ENCODE measurements around the gene SMURF2.
A peak's percentile ranks its signal among the peaks of the same experiment; 100 is the strongest.
"Not testable (repeated sequence)": the region's sequence is repeated elsewhere in the genome, so short reads cannot be mapped to it uniquely, and the experiment has no call there.

SMURF2 gene

DNA sequence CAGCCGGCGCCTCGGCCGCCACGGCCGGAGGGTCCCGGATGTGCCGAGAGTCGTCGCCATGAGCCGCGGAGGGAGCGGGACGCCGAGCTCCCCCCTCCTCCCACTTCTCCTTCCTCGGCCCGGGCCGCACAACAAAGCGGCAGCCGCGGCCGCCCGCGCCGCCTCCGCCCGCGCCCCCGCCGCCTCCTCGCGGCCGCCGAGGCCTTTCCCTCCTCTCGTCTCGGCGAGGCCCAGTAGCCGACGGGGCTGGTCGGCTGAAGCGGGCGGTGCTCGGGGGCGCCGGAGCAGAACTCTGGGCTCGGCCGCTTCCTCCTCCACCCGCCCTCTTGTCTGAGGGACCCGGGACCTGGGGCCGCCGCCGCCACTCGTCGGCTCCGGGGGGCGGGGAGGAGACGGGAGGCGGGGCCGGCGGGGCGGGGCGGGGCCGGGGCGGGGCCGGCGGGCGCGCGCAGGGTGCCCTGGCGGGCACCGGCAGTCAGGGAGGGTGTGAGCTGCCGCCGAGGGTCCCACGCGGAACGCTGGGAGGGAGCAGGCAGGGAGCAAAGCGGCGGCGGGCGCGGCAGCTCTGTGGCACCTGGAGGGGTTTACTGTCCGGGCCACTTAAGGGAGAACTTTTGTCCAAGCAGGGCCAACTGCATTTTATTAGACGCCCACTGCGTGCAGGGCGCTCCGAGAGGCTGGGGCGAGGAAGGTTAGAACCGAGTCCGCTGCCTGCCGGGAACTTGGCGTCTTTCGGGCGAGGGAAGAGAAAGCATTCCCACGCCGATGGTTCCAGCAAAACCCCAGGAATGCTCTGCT, at the start of gene SMURF2:
Gene SMURF2, minus strand, starts transcription at position 332 of the 798 bp plus-strand sequence. CDS start 427 bp downstream, outside the sequence.
- DNase-seq = peak; percentile 89

DNA sequence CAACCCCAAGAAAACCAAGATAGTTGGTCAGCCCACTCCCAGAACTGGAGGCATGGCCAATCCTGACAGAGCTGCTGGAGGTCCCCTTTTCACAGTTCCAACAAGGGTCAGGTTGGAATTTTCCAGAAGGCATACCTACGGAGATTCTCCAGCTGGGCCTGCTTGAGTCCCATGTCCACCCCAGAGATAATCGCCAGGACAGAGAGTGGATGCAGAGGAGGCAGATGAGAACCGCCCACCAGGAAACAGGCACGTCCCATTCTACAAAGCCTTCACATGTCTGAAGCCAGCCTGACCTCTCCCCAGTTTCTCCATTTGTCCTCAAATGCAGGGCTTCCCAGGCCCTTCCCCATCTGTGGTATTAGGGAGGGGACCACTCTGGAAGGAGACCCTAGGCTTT, 47.4 kb upstream of the SMURF2 start:
- DNase-seq = no peak

DNA sequence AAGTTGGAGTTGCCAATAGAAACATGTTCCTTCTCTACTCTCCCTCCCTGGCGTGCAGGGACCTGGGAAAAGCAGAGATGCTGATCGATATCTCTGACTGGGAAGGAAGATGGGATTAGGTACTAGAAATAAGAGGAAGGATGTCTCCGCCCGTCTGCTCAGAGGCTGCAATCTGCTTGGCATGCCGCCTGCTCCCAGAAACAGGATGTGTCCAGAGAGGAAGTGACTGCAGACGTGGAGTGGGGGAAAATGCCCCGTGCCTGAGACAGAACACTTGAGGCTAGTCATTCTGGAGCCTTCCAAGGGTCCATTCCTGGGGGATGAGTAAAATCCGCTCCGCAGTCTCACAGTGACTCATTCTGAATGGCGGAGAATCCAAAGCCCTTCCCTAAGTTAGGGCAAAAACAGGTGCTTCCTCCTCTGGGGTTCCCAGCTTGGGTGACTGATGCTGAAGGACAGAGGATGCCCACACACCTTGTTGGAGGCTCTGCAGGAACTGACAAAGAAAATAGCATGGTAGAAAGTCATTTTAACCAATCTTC, 45.0 kb upstream of the SMURF2 start:
- DNase-seq = no peak

DNA sequence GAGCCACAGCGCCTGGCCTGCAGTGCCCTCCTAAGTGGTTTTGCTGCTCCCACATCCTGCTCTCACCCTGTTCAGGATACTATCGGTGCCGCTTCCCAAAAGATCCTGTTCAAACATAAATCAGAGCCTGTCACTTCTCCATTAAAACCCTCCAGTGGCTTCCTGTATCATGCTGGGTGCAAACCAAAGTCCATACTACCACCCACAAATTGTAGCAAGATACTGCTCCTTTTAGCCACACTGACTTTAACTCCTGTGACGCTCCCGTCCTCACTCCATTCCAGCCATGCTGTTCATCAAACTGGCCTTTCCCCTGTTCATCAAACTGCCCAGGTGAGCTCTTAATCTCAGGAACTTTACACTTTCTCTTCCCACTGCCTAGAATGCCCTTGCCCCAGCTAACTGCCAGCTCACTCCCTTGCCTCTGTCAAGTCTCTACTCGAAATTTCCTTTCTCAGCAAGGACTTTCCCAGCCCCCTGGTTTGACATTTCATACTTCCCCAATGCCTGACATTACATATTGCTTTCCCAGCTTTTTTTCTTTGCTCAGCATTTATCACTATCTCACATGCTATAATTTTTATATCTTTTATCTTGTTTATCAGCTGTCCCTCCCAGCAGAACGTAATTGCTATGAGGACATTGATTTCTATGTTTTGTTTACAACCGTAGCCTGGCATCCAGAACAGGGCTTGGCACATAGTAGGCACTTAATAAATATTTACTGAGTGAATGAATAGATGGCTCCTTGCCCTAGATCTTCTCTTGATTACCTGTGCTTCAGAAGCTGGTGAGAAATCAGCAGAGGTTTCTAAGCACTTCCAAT, 44.3 kb upstream of the SMURF2 start:
- no peak for DNase-seq

DNA sequence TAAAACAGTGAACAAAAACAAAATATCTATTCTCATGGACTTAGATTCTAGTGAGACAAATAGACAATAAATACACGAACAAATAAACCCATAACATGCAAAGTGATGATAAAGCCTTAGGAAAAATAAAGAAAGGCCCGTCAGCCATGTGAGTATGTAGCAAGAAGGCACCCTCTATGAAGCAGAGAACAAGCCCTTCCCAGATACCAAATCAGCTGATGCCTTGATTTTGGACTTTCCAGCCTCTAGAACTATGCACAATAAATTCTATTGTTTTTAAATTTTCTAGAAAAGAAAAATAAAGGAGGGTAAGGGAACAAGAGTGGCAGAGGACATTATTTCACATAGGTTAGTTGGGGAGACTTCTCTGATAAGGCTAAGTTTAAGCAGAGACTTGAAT, 40.7 kb upstream of the SMURF2 start:
- no peak for DNase-seq

DNA sequence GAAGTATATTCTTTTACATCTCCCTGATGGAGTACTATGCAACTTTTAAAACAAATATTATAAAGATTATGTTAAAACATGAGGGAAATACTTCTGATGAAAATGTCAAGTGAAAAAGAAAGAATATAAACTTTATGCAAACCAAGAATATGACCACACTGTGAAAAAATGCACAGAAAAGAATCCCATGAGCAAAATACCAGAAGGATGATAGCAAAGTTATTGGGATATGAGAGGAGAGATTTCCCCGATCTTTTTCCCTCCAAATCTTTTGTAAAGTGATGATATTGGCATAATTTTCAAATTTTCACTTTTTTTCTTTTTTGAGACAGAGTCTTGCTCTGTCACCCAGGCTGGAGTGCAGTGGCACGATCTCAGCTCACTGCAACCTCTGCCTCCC, 36.6 kb upstream of the SMURF2 start:
- no peak for DNase-seq

DNA sequence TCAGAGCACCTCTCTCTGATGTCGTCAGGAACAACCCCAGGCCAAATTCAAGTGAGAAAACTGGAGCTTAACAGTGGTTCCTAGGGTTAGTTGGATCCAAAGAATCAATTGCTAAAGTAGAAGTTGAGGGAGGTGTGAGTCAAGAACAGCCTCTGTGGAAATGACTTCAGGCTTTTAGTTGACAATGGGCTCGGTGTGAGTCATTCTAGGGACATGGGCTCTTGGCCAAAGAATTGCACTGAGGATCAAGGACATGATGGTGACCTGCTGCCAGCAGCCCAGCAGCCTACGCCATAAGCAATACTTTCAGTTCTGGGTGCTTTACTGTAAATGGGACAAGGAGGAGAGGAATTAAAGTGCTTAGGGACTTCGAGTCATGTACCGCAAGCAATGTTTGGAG, 32.1 kb upstream of the SMURF2 start:
- no peak for DNase-seq

DNA sequence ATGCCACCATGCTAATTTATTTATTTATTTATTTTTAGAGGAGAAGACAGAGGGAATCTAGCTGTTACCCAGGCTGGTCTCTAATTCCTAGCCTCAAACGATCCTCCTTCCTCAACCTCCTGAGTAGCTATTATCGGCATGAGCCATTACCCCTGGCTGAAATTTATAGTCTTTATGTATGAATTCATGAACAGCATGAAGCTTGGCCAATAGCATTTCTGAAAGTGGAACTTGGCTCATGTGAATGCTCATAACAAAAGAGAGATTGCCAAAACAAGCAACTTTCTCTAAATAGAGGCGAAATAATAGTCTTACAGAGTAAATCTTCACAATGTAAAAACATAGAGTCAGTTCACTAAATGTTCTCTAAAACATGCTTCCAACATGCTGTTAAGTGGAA, 30.1 kb upstream of the SMURF2 start:
- no peak for DNase-seq

DNA sequence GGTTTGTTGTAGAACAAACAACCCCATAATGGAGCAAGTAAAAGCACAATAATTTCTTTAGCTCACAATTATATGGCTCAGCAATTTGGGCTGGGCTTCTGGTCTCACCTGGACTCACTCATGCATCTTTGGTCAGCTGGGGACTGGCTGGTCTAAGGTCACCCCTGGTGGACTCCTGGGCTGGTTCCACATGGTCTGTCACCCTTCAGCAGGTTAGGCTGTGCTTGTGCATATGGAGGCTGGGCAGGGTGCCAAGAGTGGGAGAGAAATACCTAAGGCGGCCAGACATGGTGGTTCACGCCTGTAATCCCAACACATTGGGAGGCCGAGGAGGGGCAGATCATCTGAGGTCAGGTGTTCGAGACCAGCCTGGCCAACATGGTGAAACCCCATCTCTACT, 27.0 kb upstream of the SMURF2 start:
- no peak for DNase-seq

DNA sequence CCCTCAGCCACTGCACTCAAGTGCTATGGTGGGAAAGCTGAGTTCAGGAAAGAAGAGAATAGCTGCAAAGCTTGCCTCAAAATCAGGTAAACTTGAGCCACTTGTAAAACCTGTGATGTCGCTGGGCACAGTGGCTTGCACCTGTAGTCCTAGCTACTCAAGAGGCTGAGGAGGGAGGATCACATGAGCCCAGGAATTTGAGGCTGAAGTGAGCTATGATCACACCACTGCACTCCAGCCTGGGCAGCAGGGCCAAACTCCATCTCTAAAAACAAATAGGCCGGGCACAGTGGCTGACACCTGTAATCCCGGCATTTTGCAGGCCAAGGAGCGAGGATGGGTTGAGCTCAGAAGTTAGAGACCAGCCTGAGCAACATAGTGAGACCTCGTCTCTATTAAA, 26.4 kb upstream of the SMURF2 start:
- no peak for DNase-seq

DNA sequence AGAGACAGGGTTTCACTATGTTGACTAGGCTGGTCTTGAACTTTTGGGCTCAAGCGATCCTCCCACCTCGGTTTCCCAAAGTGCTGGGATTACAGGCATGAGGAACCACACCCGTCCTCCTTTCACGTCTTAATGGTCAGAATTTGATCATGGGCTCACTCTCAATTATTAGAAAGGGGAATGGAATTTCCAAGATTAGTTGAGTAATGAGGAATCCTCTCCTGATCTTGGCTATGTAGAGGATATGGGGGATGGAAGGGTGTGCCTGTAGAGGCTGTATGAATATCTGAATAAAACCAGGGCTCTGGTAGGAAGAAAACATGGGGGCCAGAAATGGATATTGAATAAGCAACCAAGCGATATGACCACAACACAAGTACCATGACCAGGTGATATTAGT, 25.9 kb upstream of the SMURF2 start:
- no peak for DNase-seq

DNA sequence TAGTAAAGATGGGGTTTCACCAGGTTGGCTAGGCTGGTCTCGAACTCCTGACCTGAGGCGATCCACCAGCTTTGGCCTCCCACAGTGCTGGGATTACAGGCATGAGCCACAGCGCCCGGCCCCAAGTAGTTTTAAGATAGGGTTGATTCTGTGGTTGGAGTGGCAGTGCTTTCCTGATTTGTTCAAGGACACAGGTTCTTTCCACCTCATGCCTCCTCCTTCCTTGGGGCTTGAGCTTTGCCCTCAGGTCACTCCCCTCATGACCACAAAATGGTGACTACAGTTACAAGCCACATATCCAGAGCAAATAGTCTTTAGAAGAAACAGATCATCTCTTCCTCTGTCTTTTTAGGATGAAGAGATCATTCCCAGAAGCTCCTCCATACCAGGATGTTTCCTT, 25.3 kb upstream of the SMURF2 start:
- DNase-seq = no peak

DNA sequence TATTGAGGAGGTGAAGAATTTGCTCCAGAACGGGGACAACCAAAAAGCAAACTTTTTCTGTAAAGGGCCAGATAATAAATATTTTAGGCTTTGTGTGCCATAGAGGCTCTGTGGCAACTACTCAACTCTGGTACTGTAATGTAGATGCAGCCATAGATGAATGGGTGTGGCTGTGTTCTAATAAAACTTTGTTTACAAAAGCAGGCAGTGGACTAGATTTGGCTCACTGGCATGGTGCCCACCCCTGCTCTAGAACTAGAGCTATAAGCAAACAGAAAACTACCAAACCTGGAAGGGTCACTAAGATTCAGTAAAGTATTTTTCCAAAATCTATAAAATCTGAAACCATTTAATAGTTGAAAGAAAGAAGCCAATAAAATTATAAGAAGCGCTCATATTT, 24.6 kb upstream of the SMURF2 start:
- DNase-seq = no peak

DNA sequence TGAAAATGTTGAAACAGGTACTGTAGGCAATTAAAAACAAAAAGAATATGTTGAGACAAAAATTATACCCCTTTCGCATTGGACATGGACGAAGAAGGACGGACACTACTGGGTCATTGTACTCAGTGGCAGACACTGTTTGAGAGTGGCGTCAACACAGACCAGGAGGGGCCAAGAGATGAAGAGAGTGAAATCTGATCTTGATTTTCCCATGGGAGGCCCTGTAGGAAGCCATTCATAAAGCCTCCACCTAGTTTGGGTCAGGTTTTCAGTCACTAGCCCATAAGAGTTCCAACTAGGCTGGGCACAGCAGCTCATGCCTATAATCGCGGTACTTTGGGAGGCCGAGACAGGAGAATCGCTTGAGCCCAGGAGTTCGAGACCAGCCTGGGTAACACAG, 23.6 kb upstream of the SMURF2 start:
- DNase-seq = no peak

DNA sequence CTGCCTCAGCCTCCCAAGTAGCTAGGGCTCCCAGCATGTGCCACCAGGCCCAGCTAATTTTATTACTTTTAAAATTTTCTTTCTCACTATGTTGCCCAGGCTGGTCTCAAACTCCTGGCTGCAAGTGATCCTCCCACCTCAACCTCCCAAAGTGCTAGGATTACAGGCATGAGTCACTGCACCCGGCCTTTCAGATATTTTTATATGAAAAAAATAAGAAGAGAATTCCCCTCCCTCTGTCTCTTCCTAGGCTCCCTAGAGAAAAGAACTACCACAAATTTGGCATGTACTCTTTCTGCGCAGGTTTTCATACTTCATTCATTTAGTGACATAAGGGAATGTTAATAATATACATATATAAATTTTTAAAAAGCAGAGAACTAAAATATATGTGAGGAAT, 21.7 kb upstream of the SMURF2 start:
- DNase-seq = no peak

DNA sequence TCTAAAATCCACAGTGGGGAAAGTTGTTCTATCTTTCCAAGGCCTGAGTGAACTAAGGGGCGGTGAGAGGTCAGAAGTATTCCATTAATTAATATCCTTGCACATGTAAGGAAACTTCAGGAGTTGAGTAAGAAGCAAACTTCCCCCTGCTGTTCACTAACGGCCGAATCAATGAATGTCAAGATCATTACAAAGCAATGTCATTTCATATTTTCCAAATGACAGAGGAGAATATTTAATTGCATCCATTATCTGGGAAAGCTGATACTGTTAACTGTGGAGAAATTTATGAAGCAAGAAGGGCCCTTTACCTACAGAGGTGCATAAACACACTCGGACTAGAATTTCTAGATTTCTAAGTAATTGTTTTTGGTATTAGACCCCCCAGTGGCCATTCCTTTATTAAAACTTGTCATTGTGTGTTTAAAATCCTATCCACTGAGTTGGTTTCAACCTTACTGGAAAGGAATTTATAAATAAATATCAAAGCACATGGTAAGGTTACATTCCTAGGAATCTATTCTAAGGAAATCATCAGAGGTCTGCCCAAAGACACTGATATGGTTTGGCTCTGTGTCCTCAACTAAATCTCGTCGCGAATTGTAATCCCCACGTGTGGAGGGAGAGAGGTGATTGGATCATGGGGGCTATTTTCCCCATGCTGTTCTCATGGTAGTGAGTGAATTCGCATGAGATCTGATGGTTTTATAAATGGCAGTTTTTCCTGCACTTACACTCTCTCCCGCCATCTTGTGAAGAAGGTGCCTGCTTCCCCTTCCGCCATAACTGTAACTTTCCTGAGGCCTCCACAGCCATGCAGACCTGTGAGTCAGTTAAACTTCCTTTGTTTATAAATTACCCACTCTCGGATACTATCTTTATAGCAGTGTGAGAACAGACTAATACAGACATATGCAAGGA, 20.4 kb upstream of the SMURF2 start:
- DNase-seq = no peak

DNA sequence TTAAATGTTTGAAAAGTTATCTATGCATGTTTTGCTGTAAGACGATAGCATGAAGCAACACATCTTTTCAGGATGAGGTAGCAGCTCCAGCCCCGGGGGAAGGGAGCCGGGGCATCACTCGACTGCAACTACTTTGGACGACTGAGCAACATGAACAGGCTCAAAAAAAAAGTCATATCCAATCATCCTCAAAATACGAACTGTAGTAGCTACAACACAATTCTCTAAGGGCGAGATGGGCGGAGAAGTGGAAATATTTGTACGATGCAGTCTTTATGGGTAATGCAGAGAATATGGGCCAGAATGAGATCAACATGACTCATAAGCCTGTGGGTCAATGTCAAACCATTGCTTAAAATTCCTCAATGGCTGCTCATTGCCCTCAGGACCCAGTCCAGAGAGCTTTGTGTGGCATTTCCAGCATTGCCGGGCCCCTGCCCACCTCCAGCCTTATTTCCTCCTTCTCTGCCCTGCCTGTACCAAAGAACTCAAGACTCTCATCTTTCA, 17.7 kb upstream of the SMURF2 start:
- DNase-seq = no peak

DNA sequence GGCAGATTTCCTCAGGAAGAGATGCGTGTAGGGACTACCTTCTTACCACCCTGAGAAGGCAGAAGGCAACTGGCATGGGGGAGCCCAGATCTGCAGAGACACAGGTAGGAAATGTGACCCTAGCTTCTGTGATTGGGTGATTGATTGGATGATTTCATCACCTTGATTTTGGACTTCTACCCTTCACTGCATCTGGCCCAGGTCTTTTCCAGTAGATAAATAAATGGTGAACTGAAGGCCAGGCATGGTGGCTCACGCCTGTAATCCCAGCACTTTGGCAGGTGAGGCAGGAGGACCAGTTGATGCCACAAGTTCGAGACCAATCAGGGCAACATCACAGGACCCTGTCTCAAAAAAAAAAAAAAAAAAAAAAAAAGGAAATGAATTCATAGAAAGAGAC, 14.7 kb upstream of the SMURF2 start:
- no peak for DNase-seq

DNA sequence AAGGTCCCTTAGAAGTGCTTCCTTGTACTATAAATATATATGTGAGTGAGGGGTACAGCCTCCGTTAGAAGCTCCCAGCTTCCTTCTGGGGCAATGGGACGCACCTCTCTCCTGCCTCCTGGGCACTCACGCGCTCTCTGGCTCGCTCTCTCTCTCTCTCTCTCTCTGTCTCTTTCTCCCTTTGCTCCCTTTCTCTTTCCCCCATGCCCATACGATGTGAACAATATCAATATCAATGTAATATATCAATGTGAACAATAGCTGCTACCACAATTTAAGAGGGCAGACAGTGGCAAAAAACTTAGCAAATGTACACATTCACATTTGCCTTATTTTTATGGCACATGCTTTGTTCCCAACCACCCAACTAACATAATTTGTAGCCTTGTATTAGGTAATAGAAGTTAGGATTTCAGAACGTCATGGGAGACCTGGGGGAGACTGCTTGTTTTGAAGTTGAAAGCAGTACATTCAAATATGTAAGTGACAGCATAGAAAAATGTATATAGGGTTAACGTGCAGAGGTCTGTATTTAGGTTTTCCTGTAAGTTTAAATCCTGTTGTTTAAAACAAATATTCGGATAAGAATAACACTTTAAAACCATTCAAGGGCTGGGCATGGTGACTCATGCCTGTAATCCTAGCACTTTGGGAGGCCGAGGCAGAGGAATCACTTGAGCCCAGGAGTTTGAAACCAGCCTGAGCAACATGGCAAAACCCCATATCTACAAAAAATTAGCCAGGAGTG, 8.9 kb upstream of the SMURF2 start:
- DNase-seq = not testable (repeated sequence)

DNA sequence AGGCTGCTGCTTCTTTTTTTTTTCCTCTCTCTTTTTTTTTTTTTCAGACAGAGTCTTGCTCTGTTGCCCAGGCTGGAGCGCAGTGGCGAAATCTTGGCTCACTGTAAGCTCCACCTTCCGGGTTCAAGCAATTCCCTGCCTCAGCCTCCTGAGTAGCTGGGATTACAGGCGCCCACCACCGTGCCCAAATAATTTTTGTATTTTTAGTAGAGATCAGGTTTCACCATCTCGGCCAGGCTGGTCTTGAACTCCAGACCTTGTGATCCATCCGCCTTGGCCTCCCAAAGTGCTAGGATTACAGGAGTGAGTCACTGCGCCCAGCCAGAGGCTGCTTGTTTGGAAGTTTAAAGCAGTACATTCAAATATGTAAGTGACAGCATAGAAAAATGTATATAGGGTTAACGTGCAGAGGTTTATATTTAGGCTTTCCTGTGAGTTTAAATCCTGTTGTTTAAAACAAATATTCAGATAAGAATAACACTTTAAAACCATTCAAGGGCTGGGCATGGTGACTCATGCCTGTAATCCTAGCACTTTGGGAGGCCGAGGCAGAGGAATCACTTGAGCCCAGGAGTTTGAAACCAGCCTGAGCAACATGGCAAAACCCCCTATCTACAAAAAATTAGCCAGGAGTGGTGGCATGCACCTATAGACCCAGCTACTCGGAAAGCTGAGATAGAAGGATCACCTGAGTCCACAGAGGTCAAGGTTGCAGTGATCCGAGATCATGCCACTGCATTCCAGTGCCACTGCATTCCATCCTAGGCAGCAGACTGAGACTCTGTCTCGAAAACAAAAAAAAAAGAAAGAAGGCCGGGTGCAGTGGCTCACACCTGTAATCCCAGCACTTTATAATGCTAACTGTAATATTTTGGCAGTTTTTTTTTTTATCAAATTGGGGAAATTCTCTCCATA, 6.0 kb upstream of the SMURF2 start:
- not testable (repeated sequence) for DNase-seq

All from activated CD8-positive, alpha-beta memory T cell treated with anti-CD3 and anti-CD28 coated beads, Interleukin-2, amount 50 U/mL, for 48 hours (primary cell).